Adrenal gland (tissue), 5 donors: Measurements from ENCODE around the gene CTBP2.

Source experiments
- POLR2A ChIP-seq, 2 donors: fragments of 450-650 bp; IDR thresholded peaks; one replicate each; pipeline ENCODE4 v1.6.1; 2017; ENCODE audit warnings: antibody characterized with exemption in 2 of 2, mild to moderate bottlenecking in 2 of 2, moderate library complexity in 1 of 2
- TF ChIP-seq, protein P1 (sequence below), 6 experiments: fragments of 450-650 bp in 4 of 6; fragments of 200-600 bp in 2 of 6; sonication (generic) in 1 of 6; IDR thresholded peaks; 1 replicate in 5 of 6; 2 replicates in 1 of 6; pipeline versions ENCODE4 v1.5.1 to v1.8.0; 2016 to 2021; ENCODE audit warnings: antibody characterized with exemption in 6 of 6, mild to moderate bottlenecking in 2 of 6, moderate library complexity in 1 of 6
- donor health status: DM: no; HTN: no; CAD: no.

DNA sequence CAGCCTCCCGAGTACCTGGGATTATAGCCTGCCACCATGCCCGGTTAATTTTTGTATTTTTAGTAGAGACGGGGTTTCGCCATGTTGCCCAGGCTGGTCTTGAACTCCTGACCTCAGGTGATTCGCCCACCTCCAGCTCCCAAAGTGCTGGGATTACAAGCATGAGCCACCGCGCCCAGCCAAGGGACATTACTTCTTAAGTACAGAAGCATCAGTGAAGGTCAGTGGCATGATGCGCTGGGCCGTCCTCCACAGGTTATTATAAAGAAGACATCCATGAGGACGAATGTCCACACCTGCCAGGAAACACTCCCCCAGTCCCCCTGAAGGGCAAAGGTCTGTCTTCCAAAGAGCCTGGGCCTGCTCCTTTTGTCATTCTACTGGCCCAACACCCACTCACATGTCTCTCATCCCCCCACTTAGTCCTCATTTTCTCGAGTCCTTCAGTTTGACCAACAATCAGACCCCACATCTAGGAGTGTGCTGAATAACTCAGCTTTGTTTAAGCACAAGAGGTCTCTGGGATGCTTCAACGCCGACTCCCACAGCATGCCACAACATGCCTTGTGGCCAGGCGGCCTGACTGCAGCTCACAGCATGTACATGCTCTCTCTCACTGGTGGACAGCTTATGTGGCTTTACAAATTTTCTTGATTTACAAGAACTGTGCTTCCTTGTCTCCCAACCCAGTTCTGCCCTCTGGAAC is 73.0 kb downstream of the CTBP2 start:
- TF ChIP-seq, protein P1, sequence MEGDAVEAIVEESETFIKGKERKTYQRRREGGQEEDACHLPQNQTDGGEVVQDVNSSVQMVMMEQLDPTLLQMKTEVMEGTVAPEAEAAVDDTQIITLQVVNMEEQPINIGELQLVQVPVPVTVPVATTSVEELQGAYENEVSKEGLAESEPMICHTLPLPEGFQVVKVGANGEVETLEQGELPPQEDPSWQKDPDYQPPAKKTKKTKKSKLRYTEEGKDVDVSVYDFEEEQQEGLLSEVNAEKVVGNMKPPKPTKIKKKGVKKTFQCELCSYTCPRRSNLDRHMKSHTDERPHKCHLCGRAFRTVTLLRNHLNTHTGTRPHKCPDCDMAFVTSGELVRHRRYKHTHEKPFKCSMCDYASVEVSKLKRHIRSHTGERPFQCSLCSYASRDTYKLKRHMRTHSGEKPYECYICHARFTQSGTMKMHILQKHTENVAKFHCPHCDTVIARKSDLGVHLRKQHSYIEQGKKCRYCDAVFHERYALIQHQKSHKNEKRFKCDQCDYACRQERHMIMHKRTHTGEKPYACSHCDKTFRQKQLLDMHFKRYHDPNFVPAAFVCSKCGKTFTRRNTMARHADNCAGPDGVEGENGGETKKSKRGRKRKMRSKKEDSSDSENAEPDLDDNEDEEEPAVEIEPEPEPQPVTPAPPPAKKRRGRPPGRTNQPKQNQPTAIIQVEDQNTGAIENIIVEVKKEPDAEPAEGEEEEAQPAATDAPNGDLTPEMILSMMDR (IDR thresholded peaks at IDR 0.05): no peak
- no peak for TF ChIP-seq POLR2A (IDR thresholded peaks at IDR 0.05)
